MM.1S (cell line): Measurements from ENCODE around the gene PSMD8.

Experiments
- DNase-seq: peaks from one replicate; pipeline ENCODE4 v3.0.0-alpha.2; 2015
- H2AFZ ChIP-seq: fragments of 300-600 bp; sonication (generic); 2 replicates; pipeline ENCODE4 v1.6.0; 2016; ENCODE audit warnings: antibody characterized with exemption, low read length
- H3F3A ChIP-seq: fragments of 300-600 bp; sonication (generic); 2 replicates; pipeline ENCODE4 v1.6.1; 2016; ENCODE audit warnings: mild to moderate bottlenecking, antibody characterized with exemption, low read length, moderate library complexity, mixed read lengths; ENCODE audit not compliant: insufficient read depth
- H3K27ac ChIP-seq: fragments of 300-600 bp; sonication (generic); 2 replicates; pipeline ENCODE4 v1.5.1; 2016; ENCODE audit warnings: mild to moderate bottlenecking, low read length
- H3K27me3 ChIP-seq: fragments of 300-600 bp; sonication (generic); replicated peaks from 2 replicates; pipeline ENCODE4 v1.6.0; 2016; ENCODE audit warnings: low read length; ENCODE audit not compliant: insufficient read depth
- H3K36me3 ChIP-seq: fragments of 300-600 bp; sonication (generic); replicated peaks from 2 replicates; pipeline ENCODE4 v1.6.1; 2016; ENCODE audit warnings: mild to moderate bottlenecking, low read length, mixed read lengths; ENCODE audit not compliant: insufficient read depth
- H3K4me1 ChIP-seq: fragments of 300-600 bp; sonication (generic); 2 replicates; pipeline ENCODE4 v1.6.1; 2016; ENCODE audit warnings: low read length, mixed read lengths
- H3K4me2 ChIP-seq: fragments of 300-600 bp; sonication (generic); 2 replicates; pipeline ENCODE4 v1.6.0; 2016; ENCODE audit warnings: low read depth, low read length
- H3K4me3 ChIP-seq: fragments of 300-600 bp; sonication (generic); 2 replicates; pipeline ENCODE4 v1.5.1; 2016; ENCODE audit warnings: low read length, mixed read lengths
- H3K79me2 ChIP-seq: fragments of 300-600 bp; sonication (generic); 2 replicates; pipeline ENCODE4 v1.6.1; 2016; ENCODE audit warnings: mixed run types, low read length, mixed read lengths
- H3K9ac ChIP-seq: fragments of 300-600 bp; sonication (generic); 2 replicates; pipeline ENCODE4 v1.6.1; 2016; ENCODE audit warnings: low read length, mixed read lengths
- H3K9me2 ChIP-seq: fragments of 300-600 bp; sonication (generic); replicated peaks from 2 replicates; pipeline ENCODE4 v1.6.1; 2016; ENCODE audit warnings: mild to moderate bottlenecking, low read length, mixed read lengths; ENCODE audit not compliant: insufficient read depth
- H3K9me3 ChIP-seq: fragments of 300-600 bp; sonication (generic); replicated peaks from 2 replicates; pipeline ENCODE4 v1.6.1; 2016; ENCODE audit warnings: mild to moderate bottlenecking, low read length, mixed read lengths; ENCODE audit not compliant: insufficient read depth
- H4K20me1 ChIP-seq: fragments of 300-600 bp; sonication (generic); 2 replicates; pipeline ENCODE4 v1.6.1; 2016; ENCODE audit warnings: mild to moderate bottlenecking, low read length, moderate library complexity, mixed read lengths; ENCODE audit not compliant: insufficient read depth
- CTCF ChIP-seq: fragments of 300-600 bp; sonication (generic); IDR thresholded peaks from 2 replicates; pipeline ENCODE4 v1.5.1; 2016; ENCODE audit warnings: antibody characterized with exemption, low read length, mixed read lengths
- EZH2 ChIP-seq: fragments of 300-600 bp; sonication (generic); optimal IDR thresholded peaks from 2 replicates; pipeline ENCODE3; 2017; ENCODE audit warnings: low read depth, mild to moderate bottlenecking, antibody characterized with exemption, low read length, mixed read lengths
- EZH2phosphoT487 ChIP-seq: fragments of 300-600 bp; sonication (generic); IDR thresholded peaks from 2 replicates; pipeline ENCODE4 v1.6.1; 2018; ENCODE audit warnings: antibody characterized with exemption, low read length

Gene PSMD8

GRCh38 chr19:38373907-38374331 lies 452 bp upstream of the PSMD8 start:
- Histone ChIP-seq H3K4me3 (peak overlapping the region; percentile 55), H3K4me2 (peak overlapping the region; percentile 63), H3F3A (no peaks in the 10 kb centered on the region), H3K9me3 (no peaks in the 10 kb centered on the region), H3K27me3 (no peaks in the 10 kb centered on the region; the same call in 1 of the 2 replicates), H3K9ac (peak overlapping the region; percentile 34; the same call in 1 of the 2 replicates), H3K27ac (peak overlapping the region; percentile 40; the same call in 1 of the 2 replicates), H3K36me3 (no peaks in the 10 kb centered on the region), H3K79me2 (peaks cover 35% of the 10 kb centered on the region), H2AFZ (peak overlapping the region; percentile 55), H4K20me1 (no peaks in the 10 kb centered on the region), H3K4me1 (0 out of 2 replicates have a peak, but pooled peaks cover 3% of the 10 kb centered on the region), H3K9me2 (no peaks in the 10 kb centered on the region)
- no peak for DNase-seq
- TF ChIP-seq EZH2phosphoT487 (no peak), EZH2 (no peak), CTCF (no peak)

- TF ChIP-seq EZH2phosphoT487: no peak
- TF ChIP-seq EZH2: no peak
- no peak for TF ChIP-seq CTCF
- Histone ChIP-seq H4K20me1 (no peaks in the 10 kb centered on the region), H2AFZ (peak overlapping the region; percentile 63)
Measured at GRCh38 chr19:38375098-38375493, 725 bp downstream of the PSMD8 start.

GRCh38 chr19:38375748-38376147 lies 1.4 kb downstream of the PSMD8 start:
- no peak overlapping the region for H2AFZ ChIP-seq
- H4K20me1 ChIP-seq: no peaks in the 10 kb centered on the region
- H3K4me2 ChIP-seq: peak overlapping the region; percentile 89
- H3K9me2 ChIP-seq: no peaks in the 10 kb centered on the region
- 0 out of 2 replicates have a peak, but pooled peaks cover 3% of the 10 kb centered on the region for H3K4me1 ChIP-seq
- no peak for DNase-seq
- H3K4me3 ChIP-seq: peak overlapping the region; percentile 89
- H3F3A ChIP-seq: no peaks in the 10 kb centered on the region
- no peaks in the 10 kb centered on the region for H3K36me3 ChIP-seq
- peaks cover 41% of the 10 kb centered on the region for H3K79me2 ChIP-seq
- H3K9me3 ChIP-seq: no peaks in the 10 kb centered on the region
- peak overlapping the region; percentile 93 for H3K9ac ChIP-seq
- TF ChIP-seq CTCF (no peak), EZH2 (no peak)
- no peaks in the 10 kb centered on the region; the same call in 1 of the 2 replicates for H3K27me3 ChIP-seq
- no peak overlapping the region for H3K27ac ChIP-seq

More at GRCh38 chr19:38375098-38375493, 725 bp downstream of the PSMD8 start:
- H3F3A ChIP-seq: no peaks in the 10 kb centered on the region
- peak overlapping the region; percentile 55; the same call in 1 of the 2 replicates for H3K27ac ChIP-seq
- H3K4me3 ChIP-seq: peak overlapping the region; percentile 89
- no peaks in the 10 kb centered on the region for H3K9me3 ChIP-seq
- H3K79me2 ChIP-seq: peaks cover 41% of the 10 kb centered on the region
- 0 out of 2 replicates have a peak, but pooled peaks cover 3% of the 10 kb centered on the region for H3K4me1 ChIP-seq
- H3K27me3 ChIP-seq: no peaks in the 10 kb centered on the region; the same call in 1 of the 2 replicates
- H3K9ac ChIP-seq: peak overlapping the region; percentile 93
- H3K4me2 ChIP-seq: peak overlapping the region; percentile 89
- no peaks in the 10 kb centered on the region for H3K9me2 ChIP-seq
- no peaks in the 10 kb centered on the region for H3K36me3 ChIP-seq
- no peak for DNase-seq
